ENCODE measurements around the gene KLF13.
A peak's percentile ranks its signal among the peaks of the same experiment; 100 is the strongest.

Gene KLF13

GRCh38 chr15:31317421-31318327 lies 9.0 kb upstream of the KLF13 start:
- DNase-seq, result no peak

GRCh38 chr15:31318429-31318828 lies 8.2 kb upstream of the KLF13 start:
- DNase-seq, result no peak

GRCh38 chr15:31320022-31320421 lies 6.6 kb upstream of the KLF13 start:
- no peak for DNase-seq

- DNase-seq, result no peak
These were observed 5.2 kb upstream of the KLF13 start for GRCh38 chr15:31321418-31321817.

- no peak for DNase-seq
These were observed 4.1 kb upstream of the KLF13 start for GRCh38 chr15:31322504-31322903.

GRCh38 chr15:31323627-31324026 lies 3.0 kb upstream of the KLF13 start:
- no peak for DNase-seq

- no peak for DNase-seq
These were observed 2.4 kb upstream of the KLF13 start for GRCh38 chr15:31324186-31324585.

GRCh38 chr15:31324806-31325594 lies 1.6 kb upstream of the KLF13 start:
- DNase-seq, result no peak

GRCh38 chr15:31325595-31326155 lies 960 bp upstream of the KLF13 start:
- DNase-seq, result peak; percentile 67

- DNase-seq, result peak; percentile 80
These were observed 437 bp downstream of the KLF13 start for GRCh38 chr15:31326875-31327668.

- DNase-seq, result peak; percentile 85
These were observed 1.2 kb downstream of the KLF13 start for GRCh38 chr15:31327669-31328427.

GRCh38 chr15:31328428-31328968 lies 1.9 kb downstream of the KLF13 start:
- peak; percentile 52 for DNase-seq

- DNase-seq, result no peak
These were observed 2.5 kb downstream of the KLF13 start for GRCh38 chr15:31328969-31329639.

GRCh38 chr15:31329640-31330010 lies 3.0 kb downstream of the KLF13 start:
- no peak for DNase-seq

GRCh38 chr15:31330111-31330785 lies 3.6 kb downstream of the KLF13 start:
- no peak for DNase-seq

GRCh38 chr15:31330836-31331235 lies 4.2 kb downstream of the KLF13 start:
- DNase-seq, result no peak

- DNase-seq, result no peak
These were observed 4.8 kb downstream of the KLF13 start for GRCh38 chr15:31331389-31331788.

GRCh38 chr15:31332020-31332680 lies 5.5 kb downstream of the KLF13 start:
- DNase-seq, result no peak

GRCh38 chr15:31332681-31333071 lies 6.0 kb downstream of the KLF13 start:
- DNase-seq, result no peak

GRCh38 chr15:31333119-31333518 lies 6.5 kb downstream of the KLF13 start:
- no peak for DNase-seq
